SK-N-SH treated with all-trans-retinoic acid at 6 μM for 48 hours (cell line): ENCODE data around the gene PTPN11.

Source experiments
- ATAC-seq: fragments of 200-7000 bp; cut with Tn5 transposase; 3 replicates; pipeline ENCODE4 v1.9.1; 2020; ENCODE audit warnings: mild to moderate bottlenecking, moderate library complexity
- ARNTL ChIP-seq: fragments of 450-650 bp; formaldehyde crosslinking; IDR thresholded peaks from 2 replicates; pipeline ENCODE4 v1.5.0; 2020; ENCODE audit warnings: low read depth, mild to moderate bottlenecking, moderate library complexity, borderline replicate concordance
- BACH2 ChIP-seq: fragments of 250-450 bp; sonication (Bioruptor Pico); IDR thresholded peaks from 2 replicates; pipeline ENCODE4 v1.9.0; 2021; ENCODE audit warnings: mild to moderate bottlenecking, borderline replicate concordance
- CSDC2 ChIP-seq: fragments of 250-450 bp; sonication (Bioruptor Pico); IDR thresholded peaks from 2 replicates; pipeline ENCODE4 v1.5.0; 2020; ENCODE audit warnings: mild to moderate bottlenecking, moderate library complexity
- ESRRG ChIP-seq: fragments of 250-450 bp; sonication (Bioruptor Pico); IDR thresholded peaks from 2 replicates; pipeline ENCODE4 v1.6.1; 2021; ENCODE audit warnings: mild to moderate bottlenecking
- GLIS3 ChIP-seq: fragments of 250-450 bp; sonication (Bioruptor Pico); IDR thresholded peaks from 2 replicates; pipeline ENCODE4 v1.5.0; 2020; ENCODE audit warnings: mild to moderate bottlenecking, moderate library complexity
- ISL1 ChIP-seq: fragments of 250-450 bp; sonication (Bioruptor Pico); IDR thresholded peaks from 2 replicates; pipeline ENCODE4 v2.1.2; 2022; ENCODE audit warnings: mild to moderate bottlenecking, moderate library complexity
- PATZ1 ChIP-seq: fragments of 250-450 bp; sonication (Bioruptor Pico); IDR thresholded peaks from 2 replicates; pipeline ENCODE4 v1.8.0; 2020; ENCODE audit warnings: mild to moderate bottlenecking, moderate library complexity, borderline replicate concordance
- PPARA ChIP-seq: fragments of 250-450 bp; sonication (Bioruptor Pico); IDR thresholded peaks from 2 replicates; pipeline ENCODE4 v1.5.0; 2020; ENCODE audit warnings: mild to moderate bottlenecking, borderline replicate concordance
- RARB ChIP-seq: fragments of 250-450 bp; sonication (Bioruptor Pico); IDR thresholded peaks from 2 replicates; pipeline ENCODE4 v1.8.0; 2021; ENCODE audit warnings: mild to moderate bottlenecking, moderate library complexity
- SNAI2 ChIP-seq: fragments of 250-450 bp; sonication (Bioruptor Pico); IDR thresholded peaks from 2 replicates; pipeline ENCODE4 v1.5.0; 2020; ENCODE audit warnings: mild to moderate bottlenecking, moderate library complexity
- TCF4 ChIP-seq: fragments of 250-450 bp; sonication (Bioruptor Pico); IDR thresholded peaks from 2 replicates; pipeline ENCODE4 v1.8.0; 2021; ENCODE audit warnings: mild to moderate bottlenecking, moderate library complexity, borderline replicate concordance
- TOX ChIP-seq: fragments of 250-450 bp; sonication (Bioruptor Pico); IDR thresholded peaks from 2 replicates; pipeline ENCODE4 v1.8.0; 2021; ENCODE audit warnings: mild to moderate bottlenecking, moderate library complexity, borderline replicate concordance
- TSHZ2 ChIP-seq: fragments of 250-450 bp; sonication (Bioruptor Pico); IDR thresholded peaks from 2 replicates; pipeline ENCODE4 v1.5.0; 2020; ENCODE audit warnings: mild to moderate bottlenecking, moderate library complexity
- ZC3H10 ChIP-seq: fragments of 250-450 bp; sonication (Bioruptor Pico); IDR thresholded peaks from 2 replicates; pipeline ENCODE4 v1.5.1; 2021; ENCODE audit warnings: mild to moderate bottlenecking, moderate library complexity
- ZFP3 ChIP-seq: fragments of 250-450 bp; sonication (Bioruptor Pico); IDR thresholded peaks from 2 replicates; pipeline ENCODE4 v1.5.0; 2020; ENCODE audit warnings: mild to moderate bottlenecking, moderate library complexity
- ZFP30 ChIP-seq: fragments of 450-650 bp; formaldehyde crosslinking; IDR thresholded peaks from 2 replicates; pipeline ENCODE4 v1.5.0; 2022; ENCODE audit warnings: mild to moderate bottlenecking, moderate library complexity
- ZNF565 ChIP-seq: fragments of 450-650 bp; formaldehyde crosslinking; conservative IDR thresholded peaks from 2 replicates; pipeline ENCODE4 v1.5.0; 2020; ENCODE audit warnings: low read depth, mild to moderate bottlenecking, moderate library complexity
- ZNF70 ChIP-seq: fragments of 450-650 bp; formaldehyde crosslinking; IDR thresholded peaks from 2 replicates; pipeline ENCODE4 v1.5.0; 2020; ENCODE audit warnings: mild to moderate bottlenecking, moderate library complexity
- ZNF8 ChIP-seq: fragments of 450-650 bp; formaldehyde crosslinking; IDR thresholded peaks from 2 replicates; pipeline ENCODE4 v1.5.0; 2020; ENCODE audit warnings: mild to moderate bottlenecking, moderate library complexity
- TF ChIP-seq, protein P1 (sequence below): fragments of 250-450 bp; sonication (Bioruptor Pico); IDR thresholded peaks from 2 replicates; pipeline ENCODE4 v1.5.1; 2021; ENCODE audit warnings: mild to moderate bottlenecking, moderate library complexity
- TF ChIP-seq, protein P2 (sequence below): fragments of 250-450 bp; sonication (Bioruptor Pico); IDR thresholded peaks from 2 replicates; pipeline ENCODE4 v1.8.0; 2021; ENCODE audit warnings: low read depth, mild to moderate bottlenecking, moderate library complexity, borderline replicate concordance

Gene PTPN11

GRCh38 chr12:112418608-112419296, at the start of gene PTPN11:
PTPN11 (plus strand) TSS chr12:112418947; CDS start chr12:112419112, 165 bp downstream.
- ATAC-seq: peak; percentile 83
- TF ChIP-seq TOX (CRISPR knock-in tag): no peak
- peak; percentile 23; the same call in 1 of the 2 replicates for TF ChIP-seq PATZ1 (CRISPR knock-in tag)

DNA sequence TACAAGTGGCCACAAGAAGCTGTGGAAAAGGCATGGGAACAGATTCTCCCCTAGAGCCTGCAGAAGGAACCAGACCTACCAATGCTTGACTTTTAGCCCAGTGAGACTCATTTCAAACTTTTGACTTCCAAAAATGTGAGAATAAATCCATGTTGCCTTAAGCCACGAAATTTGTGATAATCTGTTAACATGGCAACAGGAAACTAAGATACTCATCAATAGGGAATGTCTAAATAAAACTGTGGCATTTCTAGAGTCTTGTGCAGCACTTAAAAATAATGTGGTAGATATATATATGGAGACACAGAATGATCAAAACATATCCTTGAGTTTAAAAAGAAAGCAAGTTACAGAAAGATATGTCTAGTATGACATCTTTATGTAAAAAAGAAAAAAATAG, 48.5 kb upstream of the PTPN11 start:
- no peak; the same call in 2 of the 3 replicates for ATAC-seq
- TF ChIP-seq SNAI2 (CRISPR knock-in tag) (no peak), ZC3H10 (no peak), ZNF70 (CRISPR knock-in tag) (no peak), BACH2 (CRISPR knock-in tag) (no peak), TOX (CRISPR knock-in tag) (no peak), PPARA (CRISPR knock-in tag) (no peak), ARNTL (no peak), ZNF8 (CRISPR knock-in tag) (no peak), GLIS3 (CRISPR knock-in tag) (no peak), ZNF565 (no peak), ISL1 (CRISPR knock-in tag) (no peak), TCF4 (no peak), CSDC2 (CRISPR knock-in tag) (no peak), ZFP30 (CRISPR knock-in tag) (no peak), ZFP3 (no peak)
- TF ChIP-seq, protein P1, sequence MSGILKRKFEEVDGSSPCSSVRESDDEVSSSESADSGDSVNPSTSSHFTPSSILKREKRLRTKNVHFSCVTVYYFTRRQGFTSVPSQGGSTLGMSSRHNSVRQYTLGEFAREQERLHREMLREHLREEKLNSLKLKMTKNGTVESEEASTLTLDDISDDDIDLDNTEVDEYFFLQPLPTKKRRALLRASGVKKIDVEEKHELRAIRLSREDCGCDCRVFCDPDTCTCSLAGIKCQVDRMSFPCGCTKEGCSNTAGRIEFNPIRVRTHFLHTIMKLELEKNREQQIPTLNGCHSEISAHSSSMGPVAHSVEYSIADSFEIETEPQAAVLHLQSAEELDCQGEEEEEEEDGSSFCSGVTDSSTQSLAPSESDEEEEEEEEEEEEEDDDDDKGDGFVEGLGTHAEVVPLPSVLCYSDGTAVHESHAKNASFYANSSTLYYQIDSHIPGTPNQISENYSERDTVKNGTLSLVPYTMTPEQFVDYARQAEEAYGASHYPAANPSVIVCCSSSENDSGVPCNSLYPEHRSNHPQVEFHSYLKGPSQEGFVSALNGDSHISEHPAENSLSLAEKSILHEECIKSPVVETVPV (CRISPR knock-in tag): no peak
- TF ChIP-seq, protein P2, sequence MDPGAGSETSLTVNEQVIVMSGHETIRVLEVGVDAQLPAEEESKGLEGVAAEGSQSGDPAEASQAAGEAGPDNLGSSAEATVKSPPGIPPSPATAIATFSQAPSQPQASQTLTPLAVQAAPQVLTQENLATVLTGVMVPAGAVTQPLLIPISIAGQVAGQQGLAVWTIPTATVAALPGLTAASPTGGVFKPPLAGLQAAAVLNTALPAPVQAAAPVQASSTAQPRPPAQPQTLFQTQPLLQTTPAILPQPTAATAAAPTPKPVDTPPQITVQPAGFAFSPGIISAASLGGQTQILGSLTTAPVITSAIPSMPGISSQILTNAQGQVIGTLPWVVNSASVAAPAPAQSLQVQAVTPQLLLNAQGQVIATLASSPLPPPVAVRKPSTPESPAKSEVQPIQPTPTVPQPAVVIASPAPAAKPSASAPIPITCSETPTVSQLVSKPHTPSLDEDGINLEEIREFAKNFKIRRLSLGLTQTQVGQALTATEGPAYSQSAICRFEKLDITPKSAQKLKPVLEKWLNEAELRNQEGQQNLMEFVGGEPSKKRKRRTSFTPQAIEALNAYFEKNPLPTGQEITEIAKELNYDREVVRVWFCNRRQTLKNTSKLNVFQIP (CRISPR knock-in tag): no peak

DNA sequence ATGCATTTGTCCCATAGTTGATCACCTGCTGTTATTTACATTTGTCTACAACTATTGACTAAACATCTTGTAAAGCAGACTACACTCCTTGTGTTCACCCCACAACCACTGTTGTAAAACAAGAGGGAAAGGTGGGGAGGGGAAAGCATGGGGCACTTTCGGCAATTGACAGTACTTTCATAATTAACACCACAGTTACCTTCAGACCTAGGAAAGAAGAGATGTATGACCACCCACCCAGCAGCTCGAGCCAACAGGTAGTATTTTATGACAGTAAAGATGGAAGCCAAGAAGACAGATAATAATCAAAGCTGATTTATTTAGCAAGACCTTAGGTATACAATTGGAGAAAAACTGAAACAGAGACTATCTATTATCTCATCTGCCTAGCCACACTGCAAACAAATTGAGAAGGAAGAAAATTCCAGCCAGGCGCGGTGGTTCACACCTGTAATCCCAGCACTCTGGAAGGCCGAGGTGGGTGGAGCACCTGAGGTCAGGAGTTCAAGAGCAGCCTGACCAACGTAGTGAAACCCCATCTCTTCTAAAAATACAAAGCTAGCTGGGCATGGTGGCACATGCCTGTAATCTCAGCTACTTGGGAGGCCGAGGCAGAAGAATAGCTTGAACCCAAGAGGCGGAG, 47.8 kb upstream of the PTPN11 start:
- no peak for ATAC-seq
- TF ChIP-seq CSDC2 (CRISPR knock-in tag): no peak
- no peak for TF ChIP-seq PPARA (CRISPR knock-in tag)
- no peak for TF ChIP-seq ZNF565
- TF ChIP-seq TSHZ2 (CRISPR knock-in tag): no peak
- TF ChIP-seq RARB (CRISPR knock-in tag): no peak
- TF ChIP-seq ESRRG (CRISPR knock-in tag): no peak
